Activated T-helper 1 cell treated with anti-CD3 and anti-CD28 coated beads, Interleukin-12 subunit alpha, Interleukin-12 subunit beta, Interleukin-2, Interleukin-4 antibody, amounts not matched to agents 30 ng/mL and 10 ng/mL and 1 ng/mL, durations not matched to agents 14 hours and 24 hours and 36 hours (primary cell): ENCODE results near the gene ZNF609. TPM values are rescaled to one million over a fixed set of nuclear protein-coding genes. Genes with fewer than 3 reads are reported as not detected.

Experiments used
- DNase-seq: peaks from one replicate; pipeline ENCODE4 v3.0.0; 2021; ENCODE audit warnings: low spot score
- H3K27ac Mint-ChIP-seq: one replicate; pipeline ENCODE4 v1.8.0; 2021; ENCODE audit warnings: mild to moderate bottlenecking, mixed read lengths
- H3K27me3 Mint-ChIP-seq: one replicate; pipeline ENCODE4 v1.8.0; 2022; ENCODE audit warnings: mild to moderate bottlenecking, moderate library complexity, mixed read lengths; ENCODE audit not compliant: insufficient read depth
- H3K36me3 Mint-ChIP-seq: one replicate; pipeline ENCODE4 v1.8.0; 2021; ENCODE audit warnings: low read depth, mixed read lengths
- H3K4me1 Mint-ChIP-seq: one replicate; pipeline ENCODE4 v1.8.0; 2021; ENCODE audit warnings: low read depth, mixed read lengths
- H3K4me3 Mint-ChIP-seq: one replicate; pipeline ENCODE4 v1.8.0; 2021; ENCODE audit warnings: mild to moderate bottlenecking, moderate library complexity, mixed read lengths
- H3K9me3 Mint-ChIP-seq: one replicate; pipeline ENCODE4 v1.8.0; 2021; ENCODE audit warnings: mixed read lengths
- intact Hi-C: fragments of 100-400 bp; cut with micrococcal nuclease; formaldehyde crosslinking; loops from one replicate; pipeline ENCODE4 v1.15.1; 2024
- total RNA-seq: library from RNA; stranded (reverse); gene quantifications from 2 replicates; pipeline ENCODE4 v1.2.3, GENCODE V29; 2022

The ZNF609 gene
- 65.4 and 73.8 TPM in 2 replicates for total RNA-seq

DNA sequence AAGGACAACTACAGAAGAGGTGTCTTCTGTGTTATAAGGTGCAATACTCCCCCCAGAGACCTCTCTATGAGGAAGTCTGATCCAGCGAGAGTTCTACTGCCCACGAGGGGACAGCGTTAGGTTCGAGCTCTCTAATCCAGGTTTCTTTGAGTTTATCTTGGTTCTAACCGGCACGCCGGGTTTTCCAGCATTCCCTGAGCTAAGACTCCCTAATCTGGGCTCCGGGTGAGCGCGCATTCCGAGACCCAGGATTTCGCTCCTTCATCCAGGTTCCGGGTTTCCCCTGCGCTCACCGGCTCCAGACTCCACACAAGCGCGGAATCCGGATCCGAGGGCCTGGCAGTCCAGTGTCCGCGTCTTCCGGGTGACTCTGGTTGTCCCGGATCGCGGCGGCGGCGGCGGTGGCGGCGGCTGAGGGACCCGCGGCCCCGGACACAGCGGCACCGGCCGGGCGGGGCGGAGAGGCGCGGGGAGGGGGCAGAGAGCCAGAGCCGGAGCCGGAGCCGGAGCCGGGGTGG is at the start of gene ZNF609:
TSS of gene ZNF609 (plus strand) at position 373 of the 518 bp plus-strand sequence. CDS start 38,842 bp downstream, outside the sequence.
- Mint-ChIP-seq H3K27me3 (peaks cover 1% of the 10 kb centered on the region), H3K36me3 (peaks cover 28% of the 10 kb centered on the region), H3K27ac (peak within 1 kb of the TSS; percentile 86), H3K9me3 (no peaks in the 10 kb centered on the region), H3K4me3 (peak within 1 kb of the TSS; percentile 88), H3K4me1 (peaks cover 70% of the 10 kb centered on the region)
- DNase-seq: peak; percentile 86
- intact Hi-C loops: loop anchor here (1.0 to 10.0 kb wide), 5 partner anchors 42 to 955 kb away; partner anchors contain the start of genes CIAO2A, SNX1 and USP3

DNA sequence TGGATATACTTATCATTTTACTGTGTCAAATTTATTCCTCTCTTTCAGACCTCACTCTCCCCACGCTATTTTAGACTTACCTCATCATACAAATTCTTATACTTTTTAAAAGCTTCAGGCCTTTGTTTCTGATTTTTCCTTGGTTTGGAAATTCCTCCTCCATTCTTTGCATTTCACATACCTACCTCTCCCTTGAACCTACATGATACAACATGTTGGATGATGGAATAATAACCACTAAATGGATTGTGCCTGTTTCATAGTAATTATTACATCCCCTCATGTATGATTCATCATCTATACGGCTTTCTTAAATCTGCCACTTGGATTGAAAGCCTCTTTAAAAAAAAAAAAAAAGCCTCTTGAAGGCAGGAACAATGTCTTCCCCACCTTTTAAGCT is 48.2 kb upstream of the ZNF609 start:
- intact Hi-C loops: no loop called here

DNA sequence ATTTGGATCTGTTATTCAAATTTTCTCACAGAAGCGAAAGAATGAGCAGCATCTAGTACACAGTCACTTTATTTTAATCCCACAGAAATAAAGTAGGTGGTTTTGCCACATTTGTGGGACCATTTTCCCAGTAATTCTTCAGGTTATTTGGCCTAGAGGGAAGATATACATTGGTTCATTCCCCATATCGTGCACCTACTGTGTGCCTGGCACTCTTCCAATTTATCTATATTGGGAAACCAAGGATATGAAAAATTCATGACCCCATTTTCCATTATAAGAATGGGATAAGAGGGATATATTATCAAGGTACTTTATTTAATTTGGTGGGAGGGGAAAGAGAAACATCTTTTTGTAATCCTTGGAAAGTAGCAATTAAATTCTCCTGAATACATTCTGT is 37.7 kb upstream of the ZNF609 start:
- no peaks in the 10 kb centered on the region for H3K9me3 Mint-ChIP-seq
- no peak overlapping the region for H3K4me3 Mint-ChIP-seq
- H3K36me3 Mint-ChIP-seq: peaks cover 21% of the 10 kb centered on the region
- no peak overlapping the region for H3K27ac Mint-ChIP-seq
- no peak for DNase-seq
- intact Hi-C loops: no loop called here
- peaks cover 11% of the 10 kb centered on the region for H3K4me1 Mint-ChIP-seq
- no peaks in the 10 kb centered on the region for H3K27me3 Mint-ChIP-seq

More for the DNA sequence above, 48.2 kb upstream of the ZNF609 start:
- no peak overlapping the region for H3K27ac Mint-ChIP-seq
- H3K9me3 Mint-ChIP-seq: no peaks in the 10 kb centered on the region
- H3K36me3 Mint-ChIP-seq: peaks cover 32% of the 10 kb centered on the region
- H3K4me1 Mint-ChIP-seq: no peaks in the 10 kb centered on the region
- H3K4me3 Mint-ChIP-seq: no peak overlapping the region
- H3K27me3 Mint-ChIP-seq: no peaks in the 10 kb centered on the region
- no peak for DNase-seq

DNA sequence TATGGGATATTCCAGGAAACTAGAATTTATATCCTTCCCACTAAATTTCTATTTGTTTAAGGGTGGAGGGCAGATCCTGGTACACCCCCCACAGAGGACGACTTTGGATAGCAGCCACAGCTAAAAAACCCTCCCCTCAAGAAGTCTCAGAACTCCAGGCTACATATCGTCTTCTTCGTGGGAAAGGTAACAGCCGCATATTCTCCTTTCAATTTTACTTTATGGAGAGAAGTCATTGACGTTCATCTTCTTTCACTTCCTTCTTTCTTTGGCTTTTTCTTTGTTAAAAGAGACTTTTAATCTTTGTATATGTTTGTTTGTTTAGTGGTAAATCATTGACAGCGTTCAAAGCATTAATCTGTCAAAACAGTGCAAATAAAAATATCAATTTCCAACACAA is 36.4 kb upstream of the ZNF609 start:
- intact Hi-C loops: no loop called here
- Mint-ChIP-seq H3K36me3 (peaks cover 18% of the 10 kb centered on the region), H3K4me3 (no peak overlapping the region), H3K27ac (no peak overlapping the region), H3K4me1 (peaks cover 14% of the 10 kb centered on the region), H3K9me3 (no peaks in the 10 kb centered on the region), H3K27me3 (no peaks in the 10 kb centered on the region)
- no peak for DNase-seq

- peaks cover 24% of the 10 kb centered on the region for H3K4me1 Mint-ChIP-seq
- no peaks in the 10 kb centered on the region for H3K27me3 Mint-ChIP-seq
- intact Hi-C loops: loop anchor here (5.0 kb wide), 1 partner anchor 82 kb away; no protein-coding TSS in a partner anchor
- H3K36me3 Mint-ChIP-seq: peaks cover 20% of the 10 kb centered on the region
- H3K27ac Mint-ChIP-seq: no peak overlapping the region
- DNase-seq: no peak
- H3K9me3 Mint-ChIP-seq: no peaks in the 10 kb centered on the region
- no peak overlapping the region for H3K4me3 Mint-ChIP-seq
Observed at GRCh38 chr15:64425221-64425620, 35.2 kb upstream of the ZNF609 start.

- H3K36me3 Mint-ChIP-seq: peaks cover 22% of the 10 kb centered on the region
- H3K4me3 Mint-ChIP-seq: no peak overlapping the region
- DNase-seq: no peak
- no peaks in the 10 kb centered on the region for H3K27me3 Mint-ChIP-seq
- intact Hi-C loops: loop anchor here (1.0 to 5.0 kb wide), 2 partner anchors 80 to 301 kb away; no protein-coding TSS in a partner anchor
- H3K9me3 Mint-ChIP-seq: no peaks in the 10 kb centered on the region
- H3K27ac Mint-ChIP-seq: peak overlapping the region; percentile 55
- peaks cover 31% of the 10 kb centered on the region for H3K4me1 Mint-ChIP-seq
Observed at GRCh38 chr15:64426845-64427465, 33.4 kb upstream of the ZNF609 start.

- intact Hi-C loops: loop anchor here (5.0 kb wide), 1 partner anchor 78 kb away; no protein-coding TSS in a partner anchor
- H3K27me3 Mint-ChIP-seq: no peaks in the 10 kb centered on the region
- H3K9me3 Mint-ChIP-seq: no peaks in the 10 kb centered on the region
- H3K4me3 Mint-ChIP-seq: peak overlapping the region; percentile 69
- H3K36me3 Mint-ChIP-seq: peaks cover 21% of the 10 kb centered on the region
- peaks cover 31% of the 10 kb centered on the region for H3K4me1 Mint-ChIP-seq
- DNase-seq: no peak
- H3K27ac Mint-ChIP-seq: peak overlapping the region; percentile 89
Observed at GRCh38 chr15:64429448-64429847, 30.9 kb upstream of the ZNF609 start.

DNA sequence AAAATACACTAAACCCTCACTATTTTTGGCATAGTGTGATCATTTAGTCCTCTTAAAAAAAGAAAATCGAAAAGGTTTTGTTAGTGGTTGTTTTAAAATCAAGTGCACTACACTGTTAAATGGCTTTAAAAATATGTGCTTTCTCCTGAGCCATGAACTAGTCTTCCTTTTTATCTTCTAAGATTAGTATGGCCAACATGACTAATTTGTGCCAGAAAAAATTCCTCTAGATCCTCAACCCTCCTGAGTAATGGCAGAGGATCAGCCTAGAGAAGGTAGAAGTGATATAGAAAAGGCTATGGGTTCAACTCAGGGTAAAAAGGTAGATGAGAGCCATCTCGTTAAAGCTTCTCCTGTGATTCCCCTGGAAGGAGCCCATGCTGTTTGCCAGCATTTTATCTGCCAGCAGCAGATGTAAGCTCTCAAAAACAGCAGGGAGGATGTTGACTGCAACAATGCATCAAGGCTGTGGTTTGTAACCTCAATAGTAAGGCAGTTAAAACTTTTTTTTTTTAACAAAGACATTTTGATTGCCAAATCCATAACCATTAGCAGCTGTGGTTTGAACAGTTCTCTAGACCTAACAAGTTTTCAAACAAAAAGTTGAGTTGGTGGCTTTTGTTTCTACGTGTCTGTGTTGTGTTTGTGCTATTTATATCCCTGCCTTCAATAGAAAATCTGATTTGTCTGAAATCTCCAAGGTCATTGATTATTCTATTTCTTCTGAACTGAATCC is 30.2 kb upstream of the ZNF609 start:
- no peaks in the 10 kb centered on the region for H3K9me3 Mint-ChIP-seq
- peaks cover 31% of the 10 kb centered on the region for H3K4me1 Mint-ChIP-seq
- DNase-seq: peak; percentile 50
- H3K27me3 Mint-ChIP-seq: no peaks in the 10 kb centered on the region
- H3K4me3 Mint-ChIP-seq: peak overlapping the region; percentile 72
- intact Hi-C loops: loop anchor here (1.0 to 5.0 kb wide), 3 partner anchors 14 to 77 kb away; no protein-coding TSS in a partner anchor
- peaks cover 23% of the 10 kb centered on the region for H3K36me3 Mint-ChIP-seq
- H3K27ac Mint-ChIP-seq: peak overlapping the region; percentile 89

DNA sequence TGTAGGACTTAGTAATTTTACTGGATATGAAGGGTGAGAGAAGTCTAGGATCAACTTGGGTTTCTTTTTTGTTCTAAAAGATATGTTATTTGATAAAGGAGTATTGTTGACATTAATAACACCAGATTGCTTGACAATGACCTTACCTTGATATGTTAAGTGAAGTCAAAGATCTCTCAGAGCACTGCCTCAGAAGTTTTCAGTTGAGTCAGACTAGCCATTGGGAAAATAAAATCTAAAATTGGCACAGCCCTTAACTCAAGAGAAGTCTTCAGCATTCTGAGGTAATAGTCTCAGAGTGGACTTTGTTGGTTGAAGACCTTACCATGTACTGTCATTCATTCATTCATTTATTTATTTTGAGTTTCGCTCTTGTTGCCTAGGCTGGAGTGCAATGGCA is 22.4 kb upstream of the ZNF609 start:
- no peaks in the 10 kb centered on the region for H3K27me3 Mint-ChIP-seq
- no peaks in the 10 kb centered on the region for H3K9me3 Mint-ChIP-seq
- peaks cover 30% of the 10 kb centered on the region for H3K4me1 Mint-ChIP-seq
- no peak overlapping the region for H3K4me3 Mint-ChIP-seq
- peaks cover 31% of the 10 kb centered on the region for H3K36me3 Mint-ChIP-seq
- DNase-seq: no peak
- intact Hi-C loops: no loop called here
- H3K27ac Mint-ChIP-seq: peak overlapping the region; percentile 32

DNA sequence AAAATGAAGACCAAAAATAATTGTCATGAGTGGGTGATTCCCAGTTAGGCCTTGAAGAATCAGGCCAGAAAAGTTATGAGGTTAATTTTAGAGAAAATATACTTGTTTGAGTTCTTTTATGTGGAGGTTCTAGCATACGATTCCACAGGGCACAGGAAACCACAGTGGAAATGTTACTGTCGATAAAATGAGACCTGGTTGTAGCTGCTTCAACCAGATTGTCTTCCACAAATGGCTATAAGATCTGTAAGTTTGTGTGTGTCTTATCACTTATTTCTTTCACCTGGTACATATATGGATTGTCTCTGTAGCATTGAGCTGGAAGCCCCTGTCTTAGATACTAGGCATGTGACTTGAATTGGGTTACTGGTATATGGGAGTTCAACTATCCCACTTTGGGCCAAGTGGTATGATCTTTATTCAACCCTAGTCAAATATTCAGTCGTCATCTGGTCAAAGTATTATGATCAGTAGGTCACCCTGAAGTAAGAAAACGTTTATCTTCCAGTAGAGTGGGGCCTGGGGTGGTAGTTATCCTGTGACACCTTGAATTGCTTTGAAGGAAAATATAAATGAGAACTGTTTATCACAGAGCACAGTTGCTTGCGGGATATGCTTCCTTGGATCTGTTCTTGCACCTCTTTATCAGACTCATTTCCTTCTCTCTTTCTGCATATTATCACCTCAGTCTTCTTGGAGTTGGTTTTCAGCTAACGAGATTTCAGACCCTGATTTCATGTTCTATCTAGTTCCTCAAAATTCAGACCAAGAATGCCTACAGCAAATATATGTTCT is 21.5 kb upstream of the ZNF609 start:
- no peaks in the 10 kb centered on the region for H3K27me3 Mint-ChIP-seq
- H3K27ac Mint-ChIP-seq: peak overlapping the region; percentile 3
- peaks cover 28% of the 10 kb centered on the region for H3K36me3 Mint-ChIP-seq
- H3K9me3 Mint-ChIP-seq: no peaks in the 10 kb centered on the region
- intact Hi-C loops: no loop called here
- peaks cover 39% of the 10 kb centered on the region for H3K4me1 Mint-ChIP-seq
- no peak for DNase-seq
- H3K4me3 Mint-ChIP-seq: no peak overlapping the region

DNA sequence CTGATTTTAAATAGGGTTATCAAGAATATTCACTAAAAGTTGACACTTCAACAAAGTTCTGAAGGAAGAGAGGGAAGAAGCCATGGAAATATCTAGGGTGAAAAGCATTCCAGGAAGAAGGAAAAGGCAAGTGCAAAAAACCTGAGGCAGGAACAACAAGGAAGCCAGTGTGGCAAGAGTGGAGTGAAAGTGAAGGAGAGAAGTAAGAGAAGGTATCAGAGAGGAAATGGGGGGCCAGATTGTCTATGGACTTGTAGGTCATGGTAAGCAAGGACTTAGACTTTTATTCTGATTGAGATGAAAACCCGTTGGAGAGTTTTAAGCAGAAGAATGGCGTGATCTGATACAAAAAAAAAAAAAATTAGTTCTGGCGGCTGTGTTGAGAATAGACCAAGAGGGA is 18.5 kb upstream of the ZNF609 start:
- H3K36me3 Mint-ChIP-seq: peaks cover 24% of the 10 kb centered on the region
- H3K27me3 Mint-ChIP-seq: no peaks in the 10 kb centered on the region
- H3K27ac Mint-ChIP-seq: peak overlapping the region; percentile 57
- H3K9me3 Mint-ChIP-seq: no peaks in the 10 kb centered on the region
- peaks cover 54% of the 10 kb centered on the region for H3K4me1 Mint-ChIP-seq
- no peak overlapping the region for H3K4me3 Mint-ChIP-seq
- no peak for DNase-seq
- intact Hi-C loops: loop anchor here (5.0 kb wide), 4 partner anchors 55 to 450 kb away; partner anchors contain the start of gene TRIP4

- Mint-ChIP-seq H3K27ac (peak overlapping the region; percentile 94), H3K36me3 (peaks cover 28% of the 10 kb centered on the region), H3K9me3 (no peaks in the 10 kb centered on the region), H3K4me1 (peaks cover 51% of the 10 kb centered on the region), H3K27me3 (no peaks in the 10 kb centered on the region), H3K4me3 (peak overlapping the region; percentile 5)
- intact Hi-C loops: loop anchor here (5.0 kb wide), 4 partner anchors 56 to 449 kb away; partner anchors contain the start of gene TRIP4
- no peak for DNase-seq
Observed at GRCh38 chr15:64443016-64443415, 17.4 kb upstream of the ZNF609 start.
